H1 (cell line): ENCODE measurements around the gene NOP16.

ENCODE experiments used
- CHD1 ChIP-seq: IDR thresholded peaks from 2 replicates; pipeline ENCODE4 v1.6.1; 2012; ENCODE audit warnings: low read depth, low read length, improper control_type of control experiment
- EP300 ChIP-seq, 2 experiments: IDR thresholded peaks; 1 replicate in 1 of 2; 2 replicates in 1 of 2; pipeline ENCODE4 v1.6.1; 2011 to 2012; ENCODE audit warnings: low read depth in 2 of 2, low read length in 2 of 2, mild to moderate bottlenecking in 2 of 2, borderline replicate concordance in 1 of 2, inconsistent platforms in 1 of 2, moderate library complexity in 1 of 2
- EZH2 ChIP-seq: fragments of 200-600 bp; sonication (generic); IDR thresholded peaks from 2 replicates; pipeline ENCODE4 v1.7.1; 2012; ENCODE audit warnings: low read depth, mild to moderate bottlenecking, moderate library complexity, low read length, inconsistent platforms; ENCODE audit not compliant: severe bottlenecking
- MAFK ChIP-seq: IDR thresholded peaks from 2 replicates; pipeline ENCODE4 v1.6.1; 2012; ENCODE audit warnings: low read depth, mild to moderate bottlenecking, improper control_type of control experiment, low read length
- MAX ChIP-seq: IDR thresholded peaks from 2 replicates; pipeline ENCODE4 v1.6.1; 2012; ENCODE audit warnings: inconsistent platforms
- NRF1 ChIP-seq: IDR thresholded peaks from 2 replicates; pipeline ENCODE4 v1.6.1; 2011; ENCODE audit warnings: mild to moderate bottlenecking, low read depth, low read length, improper control_type of control experiment
- POLR2A ChIP-seq, 2 experiments: IDR thresholded peaks; 1 replicate in 1 of 2; 2 replicates in 1 of 2; pipeline ENCODE4 v1.6.1; 2011; ENCODE audit warnings: low read depth in 2 of 2, low read length in 2 of 2, mild to moderate bottlenecking in 2 of 2; ENCODE audit errors: control extremely low read depth in 1 of 2
- POLR2AphosphoS5 ChIP-seq: IDR thresholded peaks from 2 replicates; pipeline ENCODE4 v1.6.1; 2011; ENCODE audit warnings: low read depth, low read length
- RAD21 ChIP-seq, 2 experiments: IDR thresholded peaks in 1 of 2; conservative IDR thresholded peaks in 1 of 2; 2 replicates each; pipeline ENCODE4 v1.6.1; 2011; ENCODE audit warnings: low read depth in 2 of 2, low read length in 2 of 2, improper control_type of control experiment in 1 of 2, inconsistent platforms in 1 of 2, mild to moderate bottlenecking in 1 of 2, moderate library complexity in 1 of 2
- SP1 ChIP-seq: IDR thresholded peaks from 2 replicates; pipeline ENCODE4 v1.6.1; 2011; ENCODE audit warnings: low read depth, low read length
- TAF1 ChIP-seq: IDR thresholded peaks from 2 replicates; pipeline ENCODE4 v1.6.1; 2011; ENCODE audit warnings: mild to moderate bottlenecking, low read depth, low read length
- YY1 ChIP-seq: IDR thresholded peaks from 2 replicates; pipeline ENCODE4 v1.6.1; 2011; ENCODE audit warnings: low read depth, mild to moderate bottlenecking, low read length
- TF ChIP-seq, protein P1 (sequence below), 3 experiments: IDR thresholded peaks; 1 replicate in 2 of 3; 2 replicates in 1 of 3; pipeline versions ENCODE4 v1.5.1 to v1.6.1; 2011; ENCODE audit warnings: low read length in 3 of 3, mild to moderate bottlenecking in 3 of 3, inconsistent platforms in 2 of 3, low read depth in 1 of 3, moderate library complexity in 1 of 3; ENCODE audit not compliant: insufficient read depth in 1 of 3; ENCODE audit errors: control extremely low read depth in 1 of 3

GRCh38 chr5:176394881-176395675, 6.7 kb upstream of the NOP16 start:
- TF ChIP-seq POLR2AphosphoS5 (no peak), POLR2A (IDR thresholded peaks at IDR 0.05; ENCODE audit: control extremely low read depth in 1 of 2, low read depth in 2 of 2, low read length in 2 of 2) (no peak), RAD21 (IDR thresholded peaks at IDR 0.05 in 1 of 2, conservative IDR thresholded peaks at IDR 0.05 in 1 of 2; ENCODE audit: low read depth in 2 of 2, low read length in 2 of 2) (no peak), YY1 (no peak), SP1 (no peak), TAF1 (no peak), MAX (no peak), EZH2 (no peak), MAFK (no peak), CHD1 (no peak), EP300 (IDR thresholded peaks at IDR 0.05; ENCODE audit: borderline replicate concordance in 1 of 2, low read depth in 2 of 2, low read length in 2 of 2) (no peak), NRF1 (no peak)
- TF ChIP-seq, protein P1, sequence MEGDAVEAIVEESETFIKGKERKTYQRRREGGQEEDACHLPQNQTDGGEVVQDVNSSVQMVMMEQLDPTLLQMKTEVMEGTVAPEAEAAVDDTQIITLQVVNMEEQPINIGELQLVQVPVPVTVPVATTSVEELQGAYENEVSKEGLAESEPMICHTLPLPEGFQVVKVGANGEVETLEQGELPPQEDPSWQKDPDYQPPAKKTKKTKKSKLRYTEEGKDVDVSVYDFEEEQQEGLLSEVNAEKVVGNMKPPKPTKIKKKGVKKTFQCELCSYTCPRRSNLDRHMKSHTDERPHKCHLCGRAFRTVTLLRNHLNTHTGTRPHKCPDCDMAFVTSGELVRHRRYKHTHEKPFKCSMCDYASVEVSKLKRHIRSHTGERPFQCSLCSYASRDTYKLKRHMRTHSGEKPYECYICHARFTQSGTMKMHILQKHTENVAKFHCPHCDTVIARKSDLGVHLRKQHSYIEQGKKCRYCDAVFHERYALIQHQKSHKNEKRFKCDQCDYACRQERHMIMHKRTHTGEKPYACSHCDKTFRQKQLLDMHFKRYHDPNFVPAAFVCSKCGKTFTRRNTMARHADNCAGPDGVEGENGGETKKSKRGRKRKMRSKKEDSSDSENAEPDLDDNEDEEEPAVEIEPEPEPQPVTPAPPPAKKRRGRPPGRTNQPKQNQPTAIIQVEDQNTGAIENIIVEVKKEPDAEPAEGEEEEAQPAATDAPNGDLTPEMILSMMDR (IDR thresholded peaks at IDR 0.05; ENCODE audit: control extremely low read depth in 1 of 3, insufficient read depth in 1 of 3, low read depth in 1 of 3, low read length in 3 of 3): no peak
